Measurements from ENCODE around the gene NHLRC4. TPM values are rescaled to one million over a fixed set of nuclear protein-coding genes. Genes with fewer than 3 reads are reported as not detected.

The NHLRC4 gene
- total and polyA plus RNA-seq, 9 of the 15 experiments (the other 6 are each of a cell fraction or from before 2014, with no cell fraction given): 0.24 to 3.7 (median 1.3) TPM; not detected in 2

- peaks cover 3% of the 10 kb centered on the region for H3K9me1 ChIP-seq (ENCODE audit: control insufficient read depth, insufficient read depth, low read length)
- H2AFZ ChIP-seq (ENCODE audit: low read depth, low read length): peak overlapping the region; percentile 87
- peaks cover 24% of the 10 kb centered on the region; the same call in 2 of the 3 replicates for H3K36me3 ChIP-seq (ENCODE audit: control insufficient read depth, insufficient read depth, low read length)
- H3K4me3 ChIP-seq: no peak overlapping the region
- ChIA-PET CTCF (ENCODE audit: low intra/inter-chr PET ratio) (interaction anchor here (0.7 to 1.2 kb wide), 2 partner anchors 82 to 94 kb away, joined by 3 to 8 read pairs; no protein-coding TSS in a partner anchor), POLR2A (interaction anchor here (0.6 to 2.1 kb wide), 7 partner anchors 8 to 682 kb away, joined by 3 to 6 read pairs (median 4); partner anchors contain the start of gene STUB1)
- peak overlapping the region in 1 of 2 experiments; percentile 85; a peak in 2 of 4 replicates for H3K9ac ChIP-seq (ENCODE audit: insufficient read depth in 1 of 2, low read depth in 2 of 2, low read length in 2 of 2)
- FAIRE-seq (peak; percentile 92), ATAC-seq (peak; percentile 97), DNase-seq (ENCODE audit: extremely low read depth in 1 of 4, low spot score in 3 of 4) (peak; percentile 67 to 94 (median 79))
- peaks cover 0 to 87% of the 10 kb centered on the region in 2 experiments; a peak in 4 of 5 replicates for H3K4me1 ChIP-seq (replicated peaks in 1 of 2; ENCODE audit: control insufficient read depth in 2 of 2, insufficient read depth in 2 of 2, low read length in 2 of 2)
- H3K79me2 ChIP-seq (ENCODE audit: control insufficient read depth, insufficient read depth, low read length): no peaks in the 10 kb centered on the region
- intact Hi-C loops (cut with micrococcal nuclease) (loop anchor here (5.0 kb wide), 1 partner anchor 88 kb away; the partner anchor contains the start of gene RHOT2), in situ Hi-C loops (cut with MboI) (loop anchor here (5.0 kb wide), 1 partner anchor 88 kb away; the partner anchor contains the start of gene RHOT2)
- H3K27me3 ChIP-seq (ENCODE audit: control insufficient read depth in 2 of 2, insufficient read depth in 2 of 2, low read length in 2 of 2): no peaks in the 10 kb centered on the region
- peak overlapping the region; percentile 66; the same call in 1 of the 2 replicates for H3K4me2 ChIP-seq (ENCODE audit: insufficient read depth, low read length)
- H3K27ac ChIP-seq (ENCODE audit: extremely low read depth, low read depth, low read length): no peak overlapping the region
- BruUV-seq (replicated peaks): no TSS peak
- WGBS (ENCODE audit: insufficient coverage, low coverage, missing lambda C conversion rate): 10% methylated on average over 19 of the region's 34 CpGs
- H4K20me1 ChIP-seq (replicated peaks; ENCODE audit: control insufficient read depth, insufficient read depth, low read length): peaks cover 13% of the 10 kb centered on the region
- no peaks in the 10 kb centered on the region for H3K9me3 ChIP-seq (replicated peaks; ENCODE audit: control insufficient read depth, insufficient read depth, low read depth, low read length)
- TF ChIP-seq SOX6 (IDR thresholded peaks at IDR 0.05) (peak; percentile 53), PHB2 (IDR thresholded peaks at IDR 0.05; ENCODE audit: low read depth) (no peak), TAF1 (IDR thresholded peaks at IDR 0.05; ENCODE audit: control insufficient read depth, extremely low read depth, insufficient read depth, low read length, severe bottlenecking) (peak; percentile 22), ZNF778 (CRISPR knock-in tag; IDR thresholded peaks at IDR 0.05) (no peak), ATF1 (CRISPR knock-in tag; IDR thresholded peaks at IDR 0.05) (no peak), ATF1 (tag; IDR thresholded peaks at IDR 0.05) (peak; percentile 33; the same call in 1 of the 2 replicates), KDM2B (CRISPR knock-in tag; IDR thresholded peaks at IDR 0.05) (peak; percentile 92; the same call in 1 of the 2 replicates), HNRNPH1 (optimal IDR thresholded peaks at IDR 0.05; ENCODE audit: low read depth, low read length) (no peak), FOXA1 (IDR thresholded peaks at IDR 0.05; ENCODE audit: borderline replicate concordance) (no peak), ZNF212 (CRISPR knock-in tag; IDR thresholded peaks at IDR 0.05) (no peak)
- TF ChIP-seq, protein P1, sequence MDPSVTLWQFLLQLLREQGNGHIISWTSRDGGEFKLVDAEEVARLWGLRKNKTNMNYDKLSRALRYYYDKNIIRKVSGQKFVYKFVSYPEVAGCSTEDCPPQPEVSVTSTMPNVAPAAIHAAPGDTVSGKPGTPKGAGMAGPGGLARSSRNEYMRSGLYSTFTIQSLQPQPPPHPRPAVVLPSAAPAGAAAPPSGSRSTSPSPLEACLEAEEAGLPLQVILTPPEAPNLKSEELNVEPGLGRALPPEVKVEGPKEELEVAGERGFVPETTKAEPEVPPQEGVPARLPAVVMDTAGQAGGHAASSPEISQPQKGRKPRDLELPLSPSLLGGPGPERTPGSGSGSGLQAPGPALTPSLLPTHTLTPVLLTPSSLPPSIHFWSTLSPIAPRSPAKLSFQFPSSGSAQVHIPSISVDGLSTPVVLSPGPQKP (CRISPR knock-in tag; IDR thresholded peaks at IDR 0.05): no peak
- TF ChIP-seq, protein P2, sequence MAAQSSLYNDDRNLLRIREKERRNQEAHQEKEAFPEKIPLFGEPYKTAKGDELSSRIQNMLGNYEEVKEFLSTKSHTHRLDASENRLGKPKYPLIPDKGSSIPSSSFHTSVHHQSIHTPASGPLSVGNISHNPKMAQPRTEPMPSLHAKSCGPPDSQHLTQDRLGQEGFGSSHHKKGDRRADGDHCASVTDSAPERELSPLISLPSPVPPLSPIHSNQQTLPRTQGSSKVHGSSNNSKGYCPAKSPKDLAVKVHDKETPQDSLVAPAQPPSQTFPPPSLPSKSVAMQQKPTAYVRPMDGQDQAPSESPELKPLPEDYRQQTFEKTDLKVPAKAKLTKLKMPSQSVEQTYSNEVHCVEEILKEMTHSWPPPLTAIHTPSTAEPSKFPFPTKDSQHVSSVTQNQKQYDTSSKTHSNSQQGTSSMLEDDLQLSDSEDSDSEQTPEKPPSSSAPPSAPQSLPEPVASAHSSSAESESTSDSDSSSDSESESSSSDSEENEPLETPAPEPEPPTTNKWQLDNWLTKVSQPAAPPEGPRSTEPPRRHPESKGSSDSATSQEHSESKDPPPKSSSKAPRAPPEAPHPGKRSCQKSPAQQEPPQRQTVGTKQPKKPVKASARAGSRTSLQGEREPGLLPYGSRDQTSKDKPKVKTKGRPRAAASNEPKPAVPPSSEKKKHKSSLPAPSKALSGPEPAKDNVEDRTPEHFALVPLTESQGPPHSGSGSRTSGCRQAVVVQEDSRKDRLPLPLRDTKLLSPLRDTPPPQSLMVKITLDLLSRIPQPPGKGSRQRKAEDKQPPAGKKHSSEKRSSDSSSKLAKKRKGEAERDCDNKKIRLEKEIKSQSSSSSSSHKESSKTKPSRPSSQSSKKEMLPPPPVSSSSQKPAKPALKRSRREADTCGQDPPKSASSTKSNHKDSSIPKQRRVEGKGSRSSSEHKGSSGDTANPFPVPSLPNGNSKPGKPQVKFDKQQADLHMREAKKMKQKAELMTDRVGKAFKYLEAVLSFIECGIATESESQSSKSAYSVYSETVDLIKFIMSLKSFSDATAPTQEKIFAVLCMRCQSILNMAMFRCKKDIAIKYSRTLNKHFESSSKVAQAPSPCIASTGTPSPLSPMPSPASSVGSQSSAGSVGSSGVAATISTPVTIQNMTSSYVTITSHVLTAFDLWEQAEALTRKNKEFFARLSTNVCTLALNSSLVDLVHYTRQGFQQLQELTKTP (IDR thresholded peaks at IDR 0.05; ENCODE audit: low read depth in 1 of 2, partially characterized antibody in 2 of 2): no peak
- TF ChIP-seq, protein P3, sequence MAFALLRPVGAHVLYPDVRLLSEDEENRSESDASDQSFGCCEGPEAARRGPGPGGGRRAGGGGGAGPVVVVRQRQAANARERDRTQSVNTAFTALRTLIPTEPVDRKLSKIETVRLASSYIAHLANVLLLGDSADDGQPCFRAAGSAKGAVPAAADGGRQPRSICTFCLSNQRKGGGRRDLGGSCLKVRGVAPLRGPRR (CRISPR knock-in tag; IDR thresholded peaks at IDR 0.05): no peak
Measured at GRCh38 chr16:578870-579405, 12.1 kb downstream of the NHLRC4 start.
